ENCODE data around the gene LRRC8E.

The LRRC8E gene

GRCh38 chr19:7912697-7913564, 24.6 kb downstream of the LRRC8E start:
- H3K4me3 ChIP-seq (replicated peaks in 1 of 2; ENCODE audit: low read depth in 2 of 2, low read length in 2 of 2): no peak overlapping the region
- TF ChIP-seq CTCF (IDR thresholded peaks at IDR 0.05; ENCODE audit: low read depth, low read length): no peak
- DNase-seq (ENCODE audit: low read depth in 2 of 2): no peak

GRCh38 chr19:7913652-7914051, 25.3 kb downstream of the LRRC8E start:
- H3K4me3 ChIP-seq (replicated peaks in 1 of 2; ENCODE audit: low read depth in 2 of 2, low read length in 2 of 2): no peak overlapping the region
- no peak for DNase-seq (ENCODE audit: low read depth in 2 of 2)
- TF ChIP-seq CTCF (IDR thresholded peaks at IDR 0.05; ENCODE audit: low read depth, low read length): no peak

- H3K4me3 ChIP-seq (replicated peaks in 1 of 2; ENCODE audit: low read depth in 2 of 2, low read length in 2 of 2): no peak overlapping the region
- TF ChIP-seq CTCF (IDR thresholded peaks at IDR 0.05; ENCODE audit: low read depth, low read length): no peak
These were observed 25.8 kb downstream of the LRRC8E start for GRCh38 chr19:7914099-7914498.

GRCh38 chr19:7914598-7915045, 26.3 kb downstream of the LRRC8E start, which contains the start of gene TGFBR3L:
Gene TGFBR3L, plus strand, starts transcription at chr19:7914830.
- DNase-seq (ENCODE audit: low read depth in 2 of 2): no peak
- TF ChIP-seq CTCF (IDR thresholded peaks at IDR 0.05; ENCODE audit: low read depth, low read length): no peak
- H3K4me3 ChIP-seq (replicated peaks in 1 of 2; ENCODE audit: low read depth in 2 of 2, low read length in 2 of 2): no peak within 1 kb of the TSS

More at GRCh38 chr19:7914099-7914498, 25.8 kb downstream of the LRRC8E start:
- no peak for DNase-seq (ENCODE audit: low read depth in 2 of 2)

- DNase-seq (ENCODE audit: low read depth in 2 of 2): no peak
- H3K4me3 ChIP-seq (replicated peaks in 1 of 2; ENCODE audit: low read depth in 2 of 2, low read length in 2 of 2): peak overlapping the region in 1 of 2 donors; percentile 40
- TF ChIP-seq CTCF (IDR thresholded peaks at IDR 0.05; ENCODE audit: low read depth, low read length): no peak
These were observed 27.2 kb downstream of the LRRC8E start for GRCh38 chr19:7915250-7916102.

GRCh38 chr19:7916103-7916954, 28.0 kb downstream of the LRRC8E start:
- peak in 1 of 2 donors; percentile 30 for DNase-seq (ENCODE audit: low read depth in 2 of 2)
- TF ChIP-seq CTCF (IDR thresholded peaks at IDR 0.05; ENCODE audit: low read depth, low read length): no peak
- peak overlapping the region; percentile 17 to 40 for H3K4me3 ChIP-seq (replicated peaks in 1 of 2; ENCODE audit: low read depth in 2 of 2, low read length in 2 of 2)

All from cardiac fibroblast (primary cell).